Gastrocnemius medialis (tissue), 4 donors: ENCODE data around the gene KLC4. TPM values are rescaled to one million over a fixed set of nuclear protein-coding genes. Genes with fewer than 3 reads are reported as not detected.

Experiments
- ATAC-seq, 2 donors: fragments of 150-250 bp; one replicate each; pipeline ENCODE4 v1.9.1; 2016
- DNase-seq, 2 donors: peaks; one replicate each; pipeline ENCODE4 v3.0.0-alpha.2; 2019
- H3K27ac ChIP-seq, 4 donors: fragments of 200-600 bp; sonication (generic); 1 replicate in 1 of 4; 2 replicates in 3 of 4; pipeline ENCODE4 v1.5.1; 2016 to 2018; ENCODE audit warnings: mild to moderate bottlenecking in 2 of 4, moderate library complexity in 1 of 4
- H3K27me3 ChIP-seq, 3 donors: fragments of 200-600 bp; sonication (generic) in 2 of 3; 1 replicate in 1 of 3; 2 replicates in 2 of 3; pipeline versions ENCODE4 v1.5.1 to v1.6.0; 2016 to 2019; ENCODE audit warnings: mild to moderate bottlenecking in 1 of 3, moderate library complexity in 1 of 3
- H3K36me3 ChIP-seq, 2 donors: fragments of 200-600 bp; sonication (generic) in 1 of 2; one replicate each; pipeline ENCODE4 v1.5.1; 2017 to 2018
- H3K4me1 ChIP-seq, 2 donors: fragments of 200-600 bp; sonication (generic) in 1 of 2; one replicate each; pipeline ENCODE4 v1.5.1; 2016 to 2017; ENCODE audit warnings: mild to moderate bottlenecking in 2 of 2
- H3K4me3 ChIP-seq, 4 donors: fragments of 200-600 bp; sonication (generic) in 3 of 4; 1 replicate in 1 of 4; 2 replicates in 3 of 4; pipeline ENCODE4 v1.5.1; 2016 to 2019; ENCODE audit warnings: mild to moderate bottlenecking in 2 of 4
- H3K9me3 ChIP-seq, 3 donors: fragments of 200-600 bp; sonication (generic) in 2 of 3; 1 replicate in 1 of 3; 2 replicates in 2 of 3; pipeline ENCODE4 v1.5.1; 2016 to 2019
- CTCF ChIP-seq, 5 experiments: fragments of 450-650 bp in 3 of 5; fragments of 200-600 bp in 2 of 5; sonication (generic) in 2 of 5; IDR thresholded peaks in 4 of 5; conservative IDR thresholded peaks in 1 of 5; 1 replicate in 4 of 5; 2 replicates in 1 of 5; pipeline ENCODE4 v1.5.1; 2016 to 2019; ENCODE audit warnings: antibody characterized with exemption in 5 of 5, mild to moderate bottlenecking in 3 of 5, moderate library complexity in 3 of 5
- POLR2A ChIP-seq, 2 donors: fragments of 450-650 bp; IDR thresholded peaks; one replicate each; pipeline ENCODE4 v1.6.1; 2017; ENCODE audit warnings: antibody characterized with exemption in 2 of 2, mild to moderate bottlenecking in 2 of 2, moderate library complexity in 2 of 2
- in situ Hi-C, 4 donors: fragments of 200-750 bp; cut with MboI; loops; one replicate each; pipeline versions ENCODE4 v1.15.0 to v1.8.0; 2017; ENCODE audit warnings: low sequenced_read_pairs in 4 of 4
- intact Hi-C: fragments of 100-400 bp; cut with DNase I; formaldehyde crosslinking; loops from one replicate; pipeline ENCODE4 v1.15.1; 2023; ENCODE audit warnings: low total_unique reads
- total RNA-seq, 4 donors: library from RNA; depleted of rRNA; stranded (reverse); fragments of >200 nt; gene quantifications; one replicate each; pipeline versions ENCODE4 v1.1.0 to v1.2.3, GENCODE V29; 2016

The KLC4 gene
- total RNA-seq, 4 donors from 2014 or later: 12.2 to 19.3 (median 14.6) TPM

- H3K27ac ChIP-seq: no peak overlapping the region
- DNase-seq: no peak
- intact Hi-C loops (no loop called here), in situ Hi-C loops (no loop called here)
- ATAC-seq: no peak
- no peaks in the 10 kb centered on the region for H3K36me3 ChIP-seq
- no peaks in the 10 kb centered on the region for H3K27me3 ChIP-seq
- no peaks in the 10 kb centered on the region for H3K4me1 ChIP-seq
- H3K9me3 ChIP-seq: no peaks in the 10 kb centered on the region
- no peak overlapping the region for H3K4me3 ChIP-seq
- no peak for TF ChIP-seq POLR2A (IDR thresholded peaks at IDR 0.05)
- no peak for TF ChIP-seq CTCF (IDR thresholded peaks at IDR 0.05 in 4 of 5, conservative IDR thresholded peaks at IDR 0.05 in 1 of 5)
Measured at GRCh38 chr6:43096451-43097097, 37.1 kb downstream of the KLC4 start.

GRCh38 chr6:43097098-43097489, 37.7 kb downstream of the KLC4 start:
- Histone ChIP-seq H3K9me3 (no peaks in the 10 kb centered on the region), H3K4me3 (no peak overlapping the region), H3K27me3 (no peaks in the 10 kb centered on the region), H3K36me3 (no peaks in the 10 kb centered on the region), H3K27ac (no peak overlapping the region), H3K4me1 (no peaks in the 10 kb centered on the region)
- ATAC-seq (no peak), DNase-seq (no peak)
- intact Hi-C loops: no loop called here
- in situ Hi-C loops: no loop called here
- TF ChIP-seq POLR2A (IDR thresholded peaks at IDR 0.05) (no peak), CTCF (IDR thresholded peaks at IDR 0.05 in 4 of 5, conservative IDR thresholded peaks at IDR 0.05 in 1 of 5) (no peak)

GRCh38 chr6:43097502-43097901, 38.1 kb downstream of the KLC4 start:
- H3K9me3 ChIP-seq: no peaks in the 10 kb centered on the region
- H3K27me3 ChIP-seq: no peaks in the 10 kb centered on the region
- DNase-seq: no peak
- no peak for ATAC-seq
- no peak overlapping the region for H3K27ac ChIP-seq
- intact Hi-C loops: no loop called here
- TF ChIP-seq CTCF (IDR thresholded peaks at IDR 0.05 in 4 of 5, conservative IDR thresholded peaks at IDR 0.05 in 1 of 5) (no peak), POLR2A (IDR thresholded peaks at IDR 0.05) (no peak)
- in situ Hi-C loops: no loop called here
- H3K4me3 ChIP-seq: no peak overlapping the region
- no peaks in the 10 kb centered on the region for H3K4me1 ChIP-seq
- H3K36me3 ChIP-seq: no peaks in the 10 kb centered on the region

- no peaks in the 10 kb centered on the region for H3K9me3 ChIP-seq
- TF ChIP-seq CTCF (IDR thresholded peaks at IDR 0.05 in 4 of 5, conservative IDR thresholded peaks at IDR 0.05 in 1 of 5) (no peak), POLR2A (IDR thresholded peaks at IDR 0.05) (no peak)
- DNase-seq (no peak), ATAC-seq (no peak)
- H3K27ac ChIP-seq: no peak overlapping the region
- H3K4me1 ChIP-seq: no peaks in the 10 kb centered on the region
- H3K27me3 ChIP-seq: no peaks in the 10 kb centered on the region
- intact Hi-C loops: no loop called here
- no peaks in the 10 kb centered on the region for H3K36me3 ChIP-seq
- in situ Hi-C loops: no loop called here
- no peak overlapping the region for H3K4me3 ChIP-seq
Measured at GRCh38 chr6:43101497-43101896, 42.1 kb downstream of the KLC4 start.
